Middle frontal gyrus (tissue), 1 donor: ENCODE data around the gene STOML1.

ENCODE experiments used
- DNase-seq: peaks from one replicate; pipeline ENCODE4 v3.0.0-alpha.2; 2015; ENCODE audit warnings: low spot score; ENCODE audit errors: extremely low spot score

Gene STOML1, protein sequence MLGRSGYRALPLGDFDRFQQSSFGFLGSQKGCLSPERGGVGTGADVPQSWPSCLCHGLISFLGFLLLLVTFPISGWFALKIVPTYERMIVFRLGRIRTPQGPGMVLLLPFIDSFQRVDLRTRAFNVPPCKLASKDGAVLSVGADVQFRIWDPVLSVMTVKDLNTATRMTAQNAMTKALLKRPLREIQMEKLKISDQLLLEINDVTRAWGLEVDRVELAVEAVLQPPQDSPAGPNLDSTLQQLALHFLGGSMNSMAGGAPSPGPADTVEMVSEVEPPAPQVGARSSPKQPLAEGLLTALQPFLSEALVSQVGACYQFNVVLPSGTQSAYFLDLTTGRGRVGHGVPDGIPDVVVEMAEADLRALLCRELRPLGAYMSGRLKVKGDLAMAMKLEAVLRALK

GRCh38 chr15:73991726-73992593 is at the start of gene STOML1:
Gene STOML1 (minus strand): TSS chr15:73992295. CDS start chr15:73992223, 72 bp downstream.
- peak; percentile 80 for DNase-seq

GRCh38 chr15:74041311-74041756 is 49.2 kb upstream of the STOML1 start:
- DNase-seq, result no peak

GRCh38 chr15:74040109-74040850 is 48.2 kb upstream of the STOML1 start:
- no peak for DNase-seq

DNA sequence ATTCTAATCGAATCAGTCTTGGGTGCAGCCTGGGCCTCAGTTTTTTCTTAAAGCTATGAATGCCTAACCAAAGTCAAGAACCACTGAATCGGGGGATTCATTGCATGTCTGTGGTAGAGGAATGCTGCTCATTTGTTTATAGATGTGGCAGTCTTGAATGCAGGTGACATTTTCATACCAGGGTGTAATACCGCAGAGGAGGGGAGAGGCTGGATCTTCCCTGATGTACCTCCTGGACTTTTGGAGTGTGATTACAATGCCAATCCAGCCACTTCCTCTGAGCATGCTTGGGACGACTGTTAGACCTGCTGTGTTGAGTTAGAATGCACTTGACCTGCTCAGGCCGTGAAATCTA is 47.5 kb upstream of the STOML1 start:
- DNase-seq, result no peak

DNA sequence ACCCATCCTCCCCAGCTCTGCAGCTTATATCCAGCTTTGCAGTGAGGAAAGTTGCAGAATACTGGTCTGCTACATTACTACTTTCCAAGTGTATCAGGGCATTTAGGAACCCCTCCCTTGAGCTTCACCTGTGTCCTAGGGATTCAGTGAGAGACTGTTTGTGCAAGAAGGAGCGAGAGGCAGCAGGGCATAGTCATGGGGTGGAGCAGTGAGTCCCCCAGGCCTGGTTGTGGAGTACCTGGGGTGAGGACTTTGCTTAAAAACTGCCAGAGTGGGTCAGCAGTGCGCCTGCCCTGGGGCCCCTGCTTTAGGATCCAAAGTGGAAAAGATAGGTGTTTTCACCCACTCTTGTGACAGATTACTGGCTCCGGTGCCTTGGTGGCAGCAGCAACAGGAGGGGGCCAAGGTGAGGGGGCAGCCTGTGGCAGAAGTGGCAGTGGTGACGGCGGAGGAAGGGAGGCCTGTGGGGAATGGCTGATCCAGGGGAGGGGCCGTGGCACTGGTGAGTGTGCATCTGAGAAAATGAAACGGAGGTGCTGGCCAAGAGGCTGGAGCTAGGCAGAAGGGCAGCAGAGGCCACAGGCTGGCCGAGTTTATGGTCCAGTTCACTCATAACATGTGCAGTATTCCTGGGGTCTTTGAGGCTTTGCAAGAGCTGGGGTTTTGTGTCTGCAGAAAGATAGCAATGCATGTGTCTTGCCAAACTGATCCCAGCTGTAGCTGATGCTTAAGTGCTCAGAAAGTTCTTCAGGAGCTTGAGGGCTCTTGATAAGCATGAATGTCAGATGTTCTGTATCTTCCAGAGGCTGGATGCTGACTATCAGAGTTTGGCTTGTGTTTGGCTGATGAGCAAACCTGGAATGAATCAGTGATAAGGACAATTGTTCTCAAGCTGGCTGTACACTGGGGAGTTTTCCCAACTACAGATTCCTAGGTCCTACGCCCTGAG is 46.9 kb upstream of the STOML1 start:
- no peak for DNase-seq

- no peak for DNase-seq
These were observed 45.3 kb upstream of the STOML1 start for GRCh38 chr15:74037171-74038117.

GRCh38 chr15:74036271-74037170 is 44.4 kb upstream of the STOML1 start:
- DNase-seq, result no peak

GRCh38 chr15:74035121-74036017 is 43.3 kb upstream of the STOML1 start:
- no peak for DNase-seq

DNA sequence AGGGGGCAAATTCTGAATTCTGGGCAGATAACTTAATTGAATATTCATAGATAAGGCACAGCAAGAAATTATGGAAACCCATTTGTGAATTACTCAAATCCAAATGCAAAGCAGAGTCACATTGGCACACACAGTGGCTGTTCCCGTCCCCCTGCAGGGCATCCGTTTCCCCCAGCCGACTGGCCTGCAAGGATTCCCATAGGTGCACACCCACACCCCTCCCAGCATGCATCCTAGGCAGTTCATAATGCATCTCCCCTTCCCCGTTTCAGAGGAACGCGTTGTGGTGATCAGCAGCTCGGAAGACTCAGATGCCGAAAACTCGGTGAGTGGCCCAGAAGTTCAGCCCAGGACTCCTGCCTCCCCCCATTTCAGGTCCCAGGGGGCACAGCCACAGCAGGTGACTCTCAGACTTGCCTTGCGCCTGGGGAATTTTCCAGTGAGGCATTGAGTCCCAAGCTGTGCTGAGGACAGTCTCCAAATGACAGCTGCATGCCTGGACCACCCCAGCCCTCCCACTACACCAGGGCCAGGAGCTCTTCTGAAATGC is 42.2 kb upstream of the STOML1 start:
- DNase-seq, result no peak

- DNase-seq, result no peak
These were observed 40.8 kb upstream of the STOML1 start for GRCh38 chr15:74032606-74033561.

- no peak for DNase-seq
These were observed 40.0 kb upstream of the STOML1 start for GRCh38 chr15:74032046-74032445.

DNA sequence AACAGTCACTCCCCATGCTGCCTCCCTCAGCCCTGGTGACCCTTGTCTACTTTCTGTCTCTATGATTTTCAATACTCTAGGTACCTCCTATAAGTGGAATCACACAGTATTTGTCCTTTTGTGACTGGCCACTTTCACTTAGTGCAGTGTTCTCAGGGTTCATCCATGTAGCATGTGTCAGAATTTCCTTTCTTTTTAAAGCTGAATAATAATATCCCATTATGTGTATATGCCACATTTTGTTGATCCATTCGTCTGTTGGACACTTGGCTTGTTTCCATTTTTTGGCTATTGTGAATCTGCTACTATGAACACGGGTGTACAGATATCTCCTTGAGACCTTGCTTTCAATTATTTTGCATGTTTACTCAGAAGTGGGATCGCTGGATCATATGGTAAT is 36.6 kb upstream of the STOML1 start:
- no peak for DNase-seq

DNA sequence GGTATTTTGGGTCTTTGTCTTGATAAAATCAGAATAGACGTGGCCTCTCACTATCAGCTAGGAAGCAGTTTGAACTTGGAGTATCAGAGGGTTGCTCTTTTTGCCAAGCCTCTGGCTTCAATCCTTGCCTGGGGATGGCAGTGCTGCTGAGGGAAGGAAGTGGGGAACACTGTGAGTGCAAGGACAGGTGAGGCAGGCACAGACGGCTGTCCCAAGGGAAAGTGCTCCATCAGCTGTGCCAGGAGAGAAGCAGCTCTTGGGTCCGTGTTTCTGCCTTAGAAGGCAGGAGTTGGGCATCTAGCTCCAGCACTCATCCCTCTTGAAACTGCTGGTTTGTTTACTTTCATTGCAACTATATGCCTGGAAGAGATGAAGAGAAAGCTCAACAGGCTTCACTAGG is 35.6 kb upstream of the STOML1 start:
- no peak for DNase-seq

- DNase-seq, result no peak
These were observed 33.3 kb upstream of the STOML1 start for GRCh38 chr15:74025436-74025835.

GRCh38 chr15:74024687-74025086 is 32.6 kb upstream of the STOML1 start:
- DNase-seq, result no peak
